Epithelial cell of alveolus of lung (primary cell): ENCODE measurements around the gene MYO1F. TPM values are rescaled to one million over a fixed set of nuclear protein-coding genes. Genes with fewer than 3 reads are reported as not detected.

ENCODE experiments used
- total RNA-seq: library from RNA; depleted of rRNA; stranded (reverse); fragments of >200 nt; gene quantifications from 2 replicates; pipeline ENCODE4 v1.2.1, GENCODE V29; 2015

The MYO1F gene
- 0.08 and 0.52 TPM in 2 replicates for total RNA-seq

GRCh38 chr19:8577247-8577646 is at the start of gene MYO1F:
TSS of gene MYO1F (minus strand) at chr19:8577442. CDS start at chr19:8577309, 133 bp downstream.

GRCh38 chr19:8610041-8610935 is 33.0 kb upstream of the MYO1F start, which contains the start of gene ADAMTS10:
TSS of gene ADAMTS10 (minus strand) at chr19:8610715. CDS start at chr19:8605710, 5,005 bp downstream.

GRCh38 chr19:8513687-8514504 is 63.3 kb downstream of the MYO1F start, which contains the start of gene ZNF414:
TSS of gene ZNF414 (minus strand) at chr19:8514167. CDS start at chr19:8514046, 121 bp downstream.

Other genes starting within 250 kb of the MYO1F start
- gene KANK3, start 234.2 kb downstream of the MYO1F start, total RNA-seq, result 2.2 and 4.9 TPM in 2 replicates
- gene ANGPTL4, start 213.3 kb downstream of the MYO1F start, total RNA-seq, result 17.6 and 82.0 TPM in 2 replicates
- 26.8 and 52.6 TPM in 2 replicates for gene RAB11B, start 187.1 kb downstream of the MYO1F start, total RNA-seq
- 50.5 and 75.0 TPM in 2 replicates for gene MARCHF2, start 164.1 kb downstream of the MYO1F start, total RNA-seq
- 75.1 and 96.7 TPM in 2 replicates for gene HNRNPM, start 132.5 kb downstream of the MYO1F start, total RNA-seq
- gene PRAM1, start 74.8 kb downstream of the MYO1F start, total RNA-seq, result not detected in 2 replicates
- 5.7 and 12.1 TPM in 2 replicates for gene ZNF414, start 63.3 kb downstream of the MYO1F start, total RNA-seq
- gene ADAMTS10, start 33.3 kb upstream of the MYO1F start, total RNA-seq, result 6.6 and 18.8 TPM in 2 replicates
- not detected in 2 replicates for gene NFILZ, start 53.2 kb upstream of the MYO1F start, total RNA-seq
- gene ACTL9, start 121.4 kb upstream of the MYO1F start, total RNA-seq, result not detected in 2 replicates
- gene OR2Z1, start 144.2 kb upstream of the MYO1F start, total RNA-seq, result not detected in 2 replicates